Stimulated activated CD8-positive, alpha-beta memory T cell treated with anti-CD3 and anti-CD28 coated beads, Interleukin-12 subunit alpha, Interleukin-12 subunit beta, amount 100 ng/mL, for 24 hours (primary cell): ENCODE results near the gene ACAD9.
A peak's percentile ranks its signal among the peaks of the same experiment; 100 is the strongest.
"Not testable (repeated sequence)": the region's sequence is repeated elsewhere in the genome, so short reads cannot be mapped to it uniquely, and the experiment has no call there.

Experiments
- DNase-seq: peaks from one replicate; pipeline ENCODE4 v3.0.0-alpha.2; 2020; ENCODE audit errors: extremely low read depth

ACAD9 gene

DNA sequence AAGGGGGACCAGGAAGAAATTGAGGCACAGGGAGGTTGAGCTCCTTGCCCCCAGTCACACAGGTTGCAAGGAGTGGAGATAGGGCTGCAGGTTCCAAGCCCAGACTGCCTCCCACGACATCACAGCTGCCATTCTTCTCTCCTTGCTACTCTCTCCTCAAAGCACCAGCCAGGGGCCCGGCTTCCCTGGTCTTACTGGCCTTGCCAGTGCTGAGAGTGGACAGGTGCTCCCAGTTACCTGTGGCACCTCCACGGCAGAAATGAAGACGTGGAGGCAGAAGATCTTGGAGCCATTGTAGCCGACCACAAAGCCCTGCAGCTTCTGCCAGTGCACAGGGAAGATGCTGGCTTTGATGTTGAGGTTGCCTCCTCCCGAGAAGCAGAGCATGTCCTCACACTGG, 17.9 kb upstream of the ACAD9 start:
- no peak for DNase-seq

GRCh38 chr3:128863560-128863959, 15.9 kb upstream of the ACAD9 start:
- DNase-seq, result no peak

- no peak for DNase-seq
These were observed 15.0 kb upstream of the ACAD9 start for GRCh38 chr3:128864351-128864811.

- not testable (repeated sequence) for DNase-seq
These were observed 14.3 kb upstream of the ACAD9 start for GRCh38 chr3:128864849-128865804.

GRCh38 chr3:128867200-128868125, 12.0 kb upstream of the ACAD9 start:
- DNase-seq, result no peak

DNA sequence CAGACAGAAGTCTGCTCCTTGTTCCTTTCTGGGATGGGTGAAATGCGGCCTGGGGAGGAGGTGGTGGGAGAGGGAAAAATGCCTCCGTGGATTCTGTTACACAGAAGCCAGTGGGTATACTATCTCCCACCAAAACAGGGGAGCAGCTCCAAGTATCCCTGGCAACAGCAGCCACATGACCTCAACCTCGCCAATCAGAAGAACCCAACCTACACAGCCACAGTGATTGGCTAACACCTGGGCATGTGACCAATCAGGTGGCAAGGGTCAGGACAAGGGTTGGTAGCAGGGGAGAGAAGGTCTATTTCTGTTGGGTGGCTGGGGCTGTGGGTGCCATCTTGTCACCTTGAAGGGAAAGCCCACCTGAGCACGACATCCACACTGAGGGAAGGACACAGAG, 9.1 kb upstream of the ACAD9 start:
- no peak for DNase-seq

DNA sequence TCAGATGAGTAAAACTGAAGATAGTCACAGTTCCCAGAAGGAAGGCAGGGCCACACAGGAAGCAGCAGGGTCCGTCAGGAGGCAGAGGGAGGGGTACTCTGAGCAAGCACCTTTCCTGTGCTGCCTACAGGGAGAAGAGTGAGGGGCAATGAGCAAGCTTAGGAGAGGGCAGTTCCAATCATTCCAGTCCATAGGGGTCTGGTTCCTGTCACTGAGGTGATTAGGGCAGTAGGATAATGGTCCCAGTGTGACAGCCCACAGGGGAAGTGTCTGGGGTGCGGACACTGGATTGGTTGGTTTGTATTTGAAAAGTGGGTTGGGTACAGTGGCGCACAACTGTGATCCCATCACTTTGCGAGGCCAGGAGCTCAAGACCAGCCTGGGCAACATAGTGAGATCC, 7.1 kb upstream of the ACAD9 start:
- DNase-seq, result no peak

DNA sequence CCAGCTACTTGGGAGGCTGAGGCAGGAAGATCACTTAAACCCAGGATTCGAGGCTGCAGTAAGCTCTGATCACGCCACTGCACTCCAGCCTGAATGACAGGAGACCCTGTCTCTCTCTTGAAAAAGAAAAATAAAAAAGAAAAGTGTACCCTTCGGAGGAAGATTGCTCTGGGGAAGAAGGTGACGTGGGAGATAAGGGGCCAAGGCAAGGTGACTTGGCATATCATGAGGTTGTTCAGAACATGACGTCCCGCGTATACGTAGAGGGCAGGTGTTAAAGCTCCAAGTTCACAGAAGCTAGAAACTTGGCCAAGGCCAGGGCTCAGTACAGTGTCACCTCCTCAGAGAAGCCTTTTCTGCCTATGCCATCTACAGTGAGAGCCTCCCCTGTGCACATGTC, 6.7 kb upstream of the ACAD9 start:
- no peak for DNase-seq

GRCh38 chr3:128873244-128874022, 6.0 kb upstream of the ACAD9 start:
- DNase-seq, result no peak

GRCh38 chr3:128874481-128875180, 4.8 kb upstream of the ACAD9 start:
- no peak for DNase-seq

- peak; percentile 24 for DNase-seq
These were observed 3.8 kb upstream of the ACAD9 start for GRCh38 chr3:128875556-128876120.

DNA sequence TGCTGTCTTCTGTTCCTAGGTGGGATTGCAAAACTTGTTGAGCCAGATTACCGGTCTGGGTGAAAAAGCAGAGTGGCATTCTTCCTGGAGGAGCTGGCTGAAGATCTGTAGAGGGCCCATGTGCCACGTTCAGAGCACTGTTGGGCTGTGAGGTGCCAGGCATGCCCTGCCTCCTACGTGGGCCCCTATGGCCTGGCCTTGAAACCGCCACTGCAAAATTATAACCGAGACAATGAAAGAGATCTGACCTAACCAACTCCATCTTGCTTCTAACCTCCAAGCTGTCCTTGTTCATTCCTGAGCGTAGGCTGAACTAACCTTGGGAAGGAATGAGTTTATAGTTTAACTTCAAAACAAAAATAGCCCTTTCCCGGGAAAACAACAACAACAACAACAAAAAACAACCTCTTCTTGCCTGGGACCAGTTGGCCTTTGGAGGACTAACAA, 1.4 kb upstream of the ACAD9 start:
- no peak for DNase-seq

DNA sequence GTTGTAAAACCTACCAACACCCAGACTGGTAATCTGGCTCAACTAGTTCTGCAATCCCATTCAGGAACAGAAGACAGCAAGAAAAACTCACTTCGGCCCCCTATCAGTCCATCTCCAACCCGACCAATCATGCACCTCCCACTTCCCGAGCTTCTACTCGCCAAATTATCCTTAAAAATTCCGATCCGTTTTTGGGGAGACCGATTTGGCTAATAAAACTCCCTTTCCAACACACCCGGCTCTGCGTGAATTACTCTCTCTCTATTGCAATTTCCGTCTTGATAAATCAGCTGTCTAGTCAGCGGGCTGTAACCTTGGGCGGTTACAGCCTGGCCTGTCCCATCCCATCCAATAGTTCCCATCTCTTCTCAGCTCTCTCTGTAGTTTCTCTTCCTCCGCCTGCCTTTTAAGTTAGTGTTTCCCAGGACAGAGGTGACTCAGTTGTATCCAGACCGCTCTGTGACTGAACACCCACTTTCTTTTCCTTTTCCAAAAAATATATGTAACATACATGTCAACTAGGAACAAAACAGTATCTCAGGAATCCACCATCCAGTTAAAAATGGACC, 780 bp upstream of the ACAD9 start:
- no peak for DNase-seq

DNA sequence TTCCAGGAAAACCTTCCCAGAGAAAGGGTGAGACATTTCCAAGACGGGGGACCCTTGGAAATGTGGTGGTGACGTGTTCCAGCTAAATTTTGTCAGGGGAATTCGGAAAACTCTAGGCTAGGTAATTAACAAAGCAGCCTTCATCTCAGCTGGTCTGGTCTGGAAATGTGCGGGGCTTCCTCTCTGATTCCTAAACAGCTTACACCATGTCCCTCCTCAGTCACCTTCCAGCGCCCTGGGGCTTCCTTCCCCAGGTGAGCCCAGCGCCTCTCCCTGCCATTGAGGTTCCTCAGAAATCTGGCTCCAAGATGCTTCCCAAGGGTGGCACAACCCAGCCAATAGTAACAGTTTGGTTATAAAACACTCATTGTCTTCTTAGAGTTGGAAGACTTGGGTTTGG, 571 bp downstream of the ACAD9 start:
- no peak for DNase-seq

DNA sequence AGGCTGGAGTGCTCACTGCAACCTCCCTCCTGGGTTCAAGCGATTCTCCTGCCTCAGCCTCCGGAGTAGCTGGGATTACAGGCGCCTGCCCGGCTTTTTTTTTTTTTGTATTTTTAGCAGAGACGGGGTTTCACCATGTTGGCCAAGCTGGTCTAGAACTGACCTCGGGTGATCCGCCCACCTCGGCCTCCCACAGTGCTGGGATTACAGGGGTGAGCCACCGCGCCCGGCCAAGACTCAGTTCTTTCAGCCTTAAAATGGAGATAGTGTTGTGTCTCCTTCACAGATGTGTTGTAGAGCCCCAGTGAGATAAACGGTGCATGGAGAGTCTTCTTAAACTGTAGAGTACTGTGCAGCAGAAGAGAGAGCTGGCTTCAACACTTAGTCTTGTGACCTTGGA, 1.0 kb downstream of the ACAD9 start:
- DNase-seq, result not testable (repeated sequence)

GRCh38 chr3:128881576-128881975, 2.2 kb downstream of the ACAD9 start:
- DNase-seq, result no peak

- no peak for DNase-seq
These were observed 3.3 kb downstream of the ACAD9 start for GRCh38 chr3:128882719-128883118.

DNA sequence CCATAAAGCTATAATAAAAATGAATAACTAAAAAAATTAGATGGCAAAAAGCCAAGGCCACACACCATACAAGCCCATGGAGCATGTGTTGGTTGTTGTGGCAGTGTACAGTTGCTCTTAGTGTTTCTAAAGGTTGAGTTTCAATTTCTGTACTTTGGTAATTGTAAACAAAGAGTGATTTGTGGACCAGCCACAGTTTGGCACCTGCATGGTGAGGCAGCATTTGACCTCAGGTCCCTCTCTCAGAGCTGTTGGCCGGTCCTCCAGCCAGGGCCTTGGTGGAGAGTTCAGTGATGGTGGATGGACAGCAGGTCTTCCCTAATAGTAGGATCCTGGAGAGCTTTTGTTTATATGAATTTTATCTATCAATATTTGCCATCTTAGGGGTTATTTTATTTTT, 5.6 kb downstream of the ACAD9 start:
- DNase-seq, result no peak

DNA sequence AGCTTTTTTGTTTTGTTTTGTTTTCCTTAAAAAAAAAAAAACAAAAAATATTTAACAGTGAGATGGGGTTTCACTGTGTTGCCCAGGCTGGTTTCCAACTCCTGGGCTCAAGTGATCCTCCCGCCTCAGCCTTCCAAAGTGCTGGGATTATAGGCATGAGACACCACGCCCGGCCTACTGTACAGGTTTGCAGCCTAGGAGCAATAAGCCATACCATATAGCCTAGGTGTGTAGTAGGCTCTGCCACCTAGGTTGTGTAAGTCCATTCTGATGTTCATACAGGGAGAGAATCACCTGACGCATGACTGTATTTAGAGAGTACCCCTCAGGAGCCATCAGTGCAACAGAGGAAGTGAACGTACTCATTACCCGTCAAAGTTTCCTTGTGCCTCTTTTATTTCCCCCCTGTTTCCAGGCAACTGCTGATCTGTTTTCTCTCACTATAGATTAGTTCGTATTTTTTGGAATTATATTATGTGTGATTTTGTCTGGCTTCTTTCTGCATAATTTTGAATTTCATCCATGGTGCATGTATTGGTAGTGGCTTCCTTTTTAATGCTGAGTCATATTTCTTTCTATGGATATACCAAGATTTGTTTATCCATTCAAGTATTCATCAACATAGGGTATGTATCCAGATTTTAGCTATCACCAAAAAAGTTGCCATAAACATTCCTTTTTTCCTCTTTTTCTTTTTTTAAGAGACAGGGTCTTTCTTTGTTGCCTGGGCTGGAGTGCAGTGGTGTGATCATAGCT, 9.9 kb downstream of the ACAD9 start:
- DNase-seq, result no peak
